H9 (cell line): ENCODE results near the gene PTPRN2. TPM values are rescaled to one million over a fixed set of nuclear protein-coding genes. Genes with fewer than 3 reads are reported as not detected.

Experiments used
- DNase-seq: peaks from one replicate; pipeline ENCODE4 v3.0.0-alpha.2; 2017
- H2AFZ ChIP-seq: one replicate; pipeline ENCODE4 v1.6.1; 2013; ENCODE audit warnings: mild to moderate bottlenecking, low read length, control low read depth, moderate library complexity
- H2AK5ac ChIP-seq: 2 replicates; pipeline ENCODE4 v1.6.1; 2013; ENCODE audit warnings: low read length, control low read depth, mixed read lengths; ENCODE audit not compliant: insufficient read length
- H2BK120ac ChIP-seq: one replicate; pipeline ENCODE4 v1.6.1; 2013; ENCODE audit warnings: low read depth, mild to moderate bottlenecking, low read length, control low read depth, inconsistent platforms; ENCODE audit not compliant: poor library complexity, severe bottlenecking
- H2BK12ac ChIP-seq: 2 replicates; pipeline ENCODE4 v1.6.1; 2013; ENCODE audit warnings: low read length, control low read depth, mixed read lengths, low read depth; ENCODE audit not compliant: insufficient read length
- H2BK15ac ChIP-seq: 2 replicates; pipeline ENCODE4 v1.6.1; 2013; ENCODE audit warnings: low read depth, low read length, control low read depth
- H2BK20ac ChIP-seq: one replicate; pipeline ENCODE4 v1.6.1; 2013; ENCODE audit warnings: low read depth, mild to moderate bottlenecking, low read length, control low read depth, inconsistent platforms; ENCODE audit not compliant: poor library complexity, severe bottlenecking
- H2BK5ac ChIP-seq: 2 replicates; pipeline ENCODE4 v1.6.1; 2013; ENCODE audit warnings: low read length, control low read depth, mixed read lengths; ENCODE audit not compliant: insufficient read length
- H3K14ac ChIP-seq: 2 replicates; pipeline ENCODE4 v1.6.1; 2013; ENCODE audit warnings: low read length, control low read depth; ENCODE audit not compliant: insufficient read depth
- H3K18ac ChIP-seq: 2 replicates; pipeline ENCODE4 v1.6.1; 2013; ENCODE audit warnings: low read depth, mild to moderate bottlenecking, mixed read lengths, low read length, control low read depth; ENCODE audit not compliant: insufficient read length
- H3K23ac ChIP-seq: 2 replicates; pipeline ENCODE4 v1.6.1; 2013; ENCODE audit warnings: low read length, control low read depth, mixed read lengths, low read depth; ENCODE audit not compliant: insufficient read length
- H3K23me2 ChIP-seq: 2 replicates; pipeline ENCODE4 v1.6.1; 2013; ENCODE audit warnings: low read depth, mild to moderate bottlenecking, mixed read lengths, low read length, control low read depth; ENCODE audit not compliant: insufficient read length, poor library complexity, severe bottlenecking
- H3K27ac ChIP-seq: 2 replicates; pipeline ENCODE4 v1.5.1; 2013; ENCODE audit warnings: low read length, control low read depth, mixed read lengths, low read depth; ENCODE audit not compliant: insufficient read length
- H3K27me3 ChIP-seq: 2 replicates; pipeline ENCODE4 v1.6.1; 2013; ENCODE audit warnings: low read length, control low read depth, inconsistent platforms; ENCODE audit not compliant: insufficient read depth
- H3K4ac ChIP-seq: 2 replicates; pipeline ENCODE4 v1.6.1; 2013; ENCODE audit warnings: low read depth, mild to moderate bottlenecking, control low read depth, inconsistent platforms, low read length, moderate library complexity
- H3K4me1 ChIP-seq: 2 replicates; pipeline ENCODE4 v1.6.1; 2013; ENCODE audit warnings: low read length, control low read depth, inconsistent platforms; ENCODE audit not compliant: insufficient read depth
- H3K4me2 ChIP-seq: 2 replicates; pipeline ENCODE4 v1.6.1; 2013; ENCODE audit warnings: low read length, control low read depth, mixed read lengths; ENCODE audit not compliant: insufficient read length, insufficient read depth
- H3K56ac ChIP-seq: 2 replicates; pipeline ENCODE4 v1.6.1; 2013; ENCODE audit warnings: low read depth, mild to moderate bottlenecking, mixed read lengths, low read length, control low read depth; ENCODE audit not compliant: insufficient read length
- H3K79me1 ChIP-seq: 2 replicates; pipeline ENCODE4 v1.6.1; 2013; ENCODE audit warnings: low read depth, mild to moderate bottlenecking, moderate library complexity, low read length, control low read depth, inconsistent platforms; ENCODE audit not compliant: insufficient read depth, poor library complexity, severe bottlenecking
- H3K79me2 ChIP-seq: 2 replicates; pipeline ENCODE4 v1.6.1; 2013; ENCODE audit warnings: low read length, control low read depth, inconsistent platforms; ENCODE audit not compliant: insufficient read depth
- H3K9ac ChIP-seq: 2 replicates; pipeline ENCODE4 v1.6.1; 2013; ENCODE audit warnings: low read length, control low read depth, mixed read lengths; ENCODE audit not compliant: insufficient read length; ENCODE audit errors: extremely low read depth
- H3K9me3 ChIP-seq: one replicate; pipeline ENCODE4 v1.6.1; 2013; ENCODE audit warnings: low read depth, low read length, inconsistent platforms; ENCODE audit not compliant: control insufficient read depth
- H3T11ph ChIP-seq: one replicate; pipeline ENCODE4 v1.6.1; 2013; ENCODE audit warnings: mild to moderate bottlenecking, low read length, control low read depth, inconsistent platforms
- H4K20me1 ChIP-seq: one replicate; pipeline ENCODE4 v1.6.1; 2013; ENCODE audit not compliant: control insufficient read depth, insufficient read length, insufficient read depth
- H4K5ac ChIP-seq: 2 replicates; pipeline ENCODE4 v1.6.1; 2013; ENCODE audit warnings: low read depth, mild to moderate bottlenecking, mixed read lengths, low read length, control low read depth; ENCODE audit not compliant: insufficient read length
- H4K8ac ChIP-seq: replicated peaks from 2 replicates; pipeline ENCODE4 v1.6.1; 2013; ENCODE audit warnings: low read length, control low read depth, mixed read lengths, low read depth; ENCODE audit not compliant: insufficient read length
- H4K91ac ChIP-seq: 2 replicates; pipeline ENCODE4 v1.6.1; 2013; ENCODE audit warnings: low read depth, mild to moderate bottlenecking, moderate library complexity, mixed read lengths, low read length, control low read depth; ENCODE audit not compliant: insufficient read length
- H3K27ac Mint-ChIP-seq, 3 experiments: 2 replicates in 2 of 3; 3 replicates in 1 of 3; pipeline ENCODE4 v1.8.0; 2020 to 2021; ENCODE audit warnings: mixed read lengths in 3 of 3, mild to moderate bottlenecking in 1 of 3, moderate library complexity in 1 of 3
- H3K27me3 Mint-ChIP-seq: 2 replicates; pipeline ENCODE4 v1.8.0; 2021; ENCODE audit warnings: low read depth, mild to moderate bottlenecking, moderate library complexity, mixed read lengths
- H3K36me3 Mint-ChIP-seq, 3 experiments: 2 replicates in 2 of 3; 3 replicates in 1 of 3; pipeline ENCODE4 v1.8.0; 2020 to 2021; ENCODE audit warnings: low read depth in 3 of 3, mixed read lengths in 3 of 3; ENCODE audit not compliant: insufficient read depth in 1 of 3
- H3K4me1 Mint-ChIP-seq, 2 experiments: 2 replicates each; pipeline ENCODE4 v1.8.0; 2020; ENCODE audit warnings: mixed read lengths in 2 of 2
- H3K4me3 Mint-ChIP-seq, 2 experiments: 2 replicates in 1 of 2; 3 replicates in 1 of 2; pipeline ENCODE4 v1.8.0; 2020 to 2021; ENCODE audit warnings: mild to moderate bottlenecking in 2 of 2, mixed read lengths in 2 of 2, moderate library complexity in 1 of 2
- H3K9me3 Mint-ChIP-seq, 2 experiments: 2 replicates in 1 of 2; 3 replicates in 1 of 2; pipeline ENCODE4 v1.8.0; 2020; ENCODE audit warnings: mild to moderate bottlenecking in 2 of 2, mixed read lengths in 2 of 2, moderate library complexity in 1 of 2
- CTCF ChIP-seq: fragments of 200-600 bp; sonication (generic); conservative IDR thresholded peaks from 3 replicates; pipeline ENCODE4 v1.8.0; 2021; ENCODE audit warnings: antibody characterized with exemption, mild to moderate bottlenecking
- total RNA-seq: library from RNA; stranded (reverse); gene quantifications from 2 replicates; pipeline ENCODE4 v1.2.1, GENCODE V29; 2021

PTPRN2 gene
- total RNA-seq, 1 experiment from 2014 or later: 5.2 TPM

- no peak overlapping the region for H4K5ac ChIP-seq
- H3K18ac ChIP-seq: no peak overlapping the region
- H3K79me2 ChIP-seq: no peaks in the 10 kb centered on the region
- Mint-ChIP-seq H3K4me1 (peaks cover 34 to 41% of the 10 kb centered on the region in 2 experiments), H3K9me3 (no peaks in the 10 kb centered on the region; a peak in 2 of 5 replicates), H3K27ac (no peak overlapping the region), H3K27me3 (peaks cover 20% of the 10 kb centered on the region), H3K4me3 (no peak overlapping the region), H3K36me3 (no peaks in the 10 kb centered on the region)
- peaks cover 8% of the 10 kb centered on the region for H3K23me2 ChIP-seq
- peaks cover 17% of the 10 kb centered on the region for H3K4me1 ChIP-seq
- no peak overlapping the region for H2BK5ac ChIP-seq
- no peak overlapping the region for H3K14ac ChIP-seq
- no peak for DNase-seq
- no peak for TF ChIP-seq CTCF
- H4K91ac ChIP-seq: no peak overlapping the region
- no peak overlapping the region for H2BK20ac ChIP-seq
- H3T11ph ChIP-seq: no peak overlapping the region
- no peak overlapping the region for H3K4me2 ChIP-seq
- H4K20me1 ChIP-seq: no peaks in the 10 kb centered on the region
- H3K9ac ChIP-seq: no peak overlapping the region
- H2AFZ ChIP-seq: no peak overlapping the region
- no peaks in the 10 kb centered on the region for H3K27me3 ChIP-seq
- H3K56ac ChIP-seq: no peak overlapping the region
- no peak overlapping the region for H3K4ac ChIP-seq
- no peaks in the 10 kb centered on the region for H3K9me3 ChIP-seq
- no peak overlapping the region for H2BK15ac ChIP-seq
- H2AK5ac ChIP-seq: no peak overlapping the region
- no peak overlapping the region for H4K8ac ChIP-seq
- H2BK120ac ChIP-seq: no peak overlapping the region
- H3K79me1 ChIP-seq: no peaks in the 10 kb centered on the region
- H3K23ac ChIP-seq: no peak overlapping the region
- no peak overlapping the region for H2BK12ac ChIP-seq
- H3K27ac ChIP-seq: no peak overlapping the region
These were observed 574.4 kb downstream of the PTPRN2 start for GRCh38 chr7:158013085-158013668.
